Measurements from ENCODE around the gene GRIP1.

GRIP1 gene

GRCh38 chr12:66640691-66641460 is 38.0 kb downstream of the GRIP1 start:
- no peak for DNase-seq

DNA sequence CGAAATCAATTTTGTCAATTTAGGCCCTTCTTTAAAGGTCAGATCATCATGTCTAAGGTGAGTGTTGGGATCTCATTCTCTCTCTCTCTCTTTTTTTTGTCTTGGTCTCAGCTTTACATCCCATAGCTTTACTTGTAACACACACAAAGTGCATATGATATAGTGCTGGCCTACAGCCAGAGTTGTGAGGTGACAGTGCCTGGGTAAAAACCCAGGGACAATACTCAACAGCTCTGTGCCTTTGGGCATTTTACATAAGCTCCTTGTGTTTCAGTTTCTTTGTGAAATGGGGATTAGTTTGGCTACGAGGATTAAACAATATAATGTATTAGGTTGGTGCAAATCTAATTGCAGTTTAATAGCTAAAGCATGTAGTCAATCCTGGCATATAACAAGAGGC is 40.2 kb downstream of the GRIP1 start:
- DNase-seq = no peak

DNA sequence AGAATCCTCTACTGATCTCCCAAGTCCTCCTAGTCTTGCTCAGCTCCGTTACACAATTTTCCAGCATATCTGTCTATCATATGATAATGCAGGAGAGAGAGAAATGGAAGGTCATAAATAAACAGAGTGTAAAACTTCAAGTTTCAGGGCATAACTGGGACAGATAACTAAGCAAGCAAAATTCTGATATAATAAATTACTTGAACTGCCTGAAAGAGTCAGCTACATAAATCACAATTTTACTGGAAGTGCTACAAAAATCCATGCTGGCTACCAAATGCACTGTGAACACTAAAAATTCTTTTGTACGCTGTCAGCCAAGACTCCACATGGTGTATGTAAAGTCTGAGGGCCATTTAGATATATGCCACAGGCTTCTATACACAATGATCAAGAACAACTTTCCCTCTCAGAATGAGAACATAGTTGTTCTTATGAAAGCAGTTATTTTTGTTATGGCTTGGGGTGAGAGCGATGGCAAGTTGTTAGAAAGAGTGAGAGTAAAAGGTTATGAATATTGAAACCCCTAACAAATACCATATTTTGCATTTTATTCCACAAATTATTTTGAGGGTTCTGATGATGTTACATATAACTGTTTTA is 41.1 kb downstream of the GRIP1 start:
- DNase-seq = no peak

DNA sequence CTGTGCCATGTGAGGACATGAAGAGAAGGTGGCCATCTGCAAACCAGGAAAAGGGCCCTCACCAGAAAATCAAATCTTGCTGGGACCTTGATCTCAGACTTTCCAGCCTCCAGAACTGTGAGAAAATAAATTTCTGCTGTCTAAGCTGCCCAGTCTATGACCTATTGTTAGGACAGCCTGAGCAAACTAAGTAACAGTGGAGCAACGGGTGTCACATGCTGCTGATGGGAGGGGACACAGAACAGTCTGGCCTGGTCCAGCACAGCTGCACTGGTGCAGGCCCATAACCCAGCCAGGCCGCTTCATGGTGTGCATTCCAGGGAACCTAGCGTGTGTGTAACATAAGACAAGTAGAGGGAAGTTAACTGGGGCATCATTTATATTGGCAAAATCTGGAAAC is 42.1 kb downstream of the GRIP1 start:
- DNase-seq = no peak

DNA sequence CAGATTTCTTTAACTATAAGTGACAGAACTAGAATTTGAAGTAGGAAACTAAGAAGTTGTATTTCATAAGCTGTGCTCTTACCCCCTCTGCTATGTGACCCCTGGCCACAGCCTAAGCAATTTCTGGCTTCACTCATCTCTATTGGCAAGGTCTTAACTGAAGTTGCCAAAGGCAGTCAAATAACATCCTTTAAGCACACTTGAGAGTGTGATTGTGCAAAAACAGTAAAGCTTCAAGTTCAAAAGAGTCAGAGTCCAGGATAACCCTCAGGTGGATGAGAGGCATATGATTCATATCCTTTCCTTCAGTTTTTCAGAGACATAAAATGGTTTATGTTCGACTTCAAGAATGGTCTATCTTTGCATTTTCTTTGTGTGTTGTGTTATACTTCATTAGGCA is 45.2 kb downstream of the GRIP1 start:
- DNase-seq = no peak

- DNase-seq = no peak
Measured at GRCh38 chr12:66629138-66629870, 49.6 kb downstream of the GRIP1 start.

DNA sequence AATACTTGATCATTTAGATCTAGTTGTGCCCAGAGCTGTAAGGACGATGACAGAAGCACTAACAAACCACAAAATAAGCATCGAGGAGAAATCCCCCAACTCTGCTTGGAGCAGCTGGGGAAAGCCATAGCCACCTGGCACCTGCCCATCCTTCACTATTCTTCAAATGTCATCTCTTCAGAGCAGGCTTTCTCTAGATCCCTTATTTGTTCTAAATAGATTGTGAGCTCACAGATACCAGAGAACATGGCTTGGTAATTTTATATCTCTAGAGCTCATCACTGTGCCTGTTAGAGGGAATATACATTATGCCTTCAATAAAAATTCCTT is 50.9 kb downstream of the GRIP1 start:
- DNase-seq = no peak

DNA sequence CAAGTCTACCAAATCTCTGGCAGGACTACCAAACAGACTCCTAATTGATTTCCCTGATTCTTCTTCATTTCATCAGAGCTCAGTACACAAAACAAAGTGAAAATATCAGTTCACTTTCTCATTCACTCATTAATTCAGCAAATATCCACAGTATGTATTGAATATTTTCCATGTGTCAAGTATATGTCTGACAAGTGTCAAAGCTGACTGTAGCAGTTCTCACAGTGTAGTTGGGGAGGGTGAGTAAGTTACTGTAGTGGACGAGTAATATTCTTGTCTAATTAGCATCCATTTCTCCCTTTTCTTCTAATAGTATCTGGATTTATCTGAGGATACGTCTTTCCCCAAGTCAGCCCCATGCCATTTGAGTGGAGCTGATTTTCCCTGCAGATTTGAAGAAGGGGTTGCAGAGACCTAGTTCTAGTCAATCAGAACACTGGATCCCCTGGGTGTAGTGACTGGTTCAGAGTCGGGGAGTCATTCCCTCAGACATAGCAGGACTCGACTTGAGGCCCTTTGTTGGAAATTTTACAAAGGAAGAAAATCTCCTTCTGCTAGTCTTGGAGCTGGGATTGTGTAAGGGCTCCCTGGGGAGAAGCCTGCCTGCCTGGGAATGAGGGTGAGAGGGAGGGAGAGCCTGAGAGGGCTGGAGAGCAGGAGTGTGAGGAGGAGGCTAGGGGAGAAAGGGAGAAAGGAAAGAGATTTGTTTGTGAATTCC is 51.4 kb downstream of the GRIP1 start:
- DNase-seq = no peak

- DNase-seq = no peak
Measured at GRCh38 chr12:66624806-66625205, 54.1 kb downstream of the GRIP1 start.

DNA sequence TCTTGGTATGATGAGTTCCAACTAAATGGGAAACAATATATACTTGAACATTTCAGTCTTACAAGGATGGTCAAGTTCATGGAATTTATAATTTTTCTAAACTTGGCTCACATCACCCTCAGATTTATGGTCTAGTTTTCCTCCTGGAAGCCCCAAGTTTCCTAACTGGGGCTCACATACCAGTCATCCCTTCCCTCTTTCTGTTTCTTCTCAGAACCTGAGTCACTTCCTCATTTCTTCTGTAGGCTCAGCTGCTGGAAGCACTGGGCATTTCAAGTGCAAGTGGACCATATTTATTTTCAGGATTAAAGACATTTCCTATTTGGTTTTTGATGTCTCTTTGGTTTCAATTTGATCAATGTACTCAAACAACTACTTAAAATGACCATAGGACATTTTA is 55.4 kb downstream of the GRIP1 start:
- DNase-seq = no peak

- DNase-seq = no peak
Measured at GRCh38 chr12:66620688-66621087, 58.2 kb downstream of the GRIP1 start.

- DNase-seq = no peak
Measured at GRCh38 chr12:66620026-66620425, 58.9 kb downstream of the GRIP1 start.

GRCh38 chr12:66617991-66618390 is 60.9 kb downstream of the GRIP1 start:
- DNase-seq = no peak

DNA sequence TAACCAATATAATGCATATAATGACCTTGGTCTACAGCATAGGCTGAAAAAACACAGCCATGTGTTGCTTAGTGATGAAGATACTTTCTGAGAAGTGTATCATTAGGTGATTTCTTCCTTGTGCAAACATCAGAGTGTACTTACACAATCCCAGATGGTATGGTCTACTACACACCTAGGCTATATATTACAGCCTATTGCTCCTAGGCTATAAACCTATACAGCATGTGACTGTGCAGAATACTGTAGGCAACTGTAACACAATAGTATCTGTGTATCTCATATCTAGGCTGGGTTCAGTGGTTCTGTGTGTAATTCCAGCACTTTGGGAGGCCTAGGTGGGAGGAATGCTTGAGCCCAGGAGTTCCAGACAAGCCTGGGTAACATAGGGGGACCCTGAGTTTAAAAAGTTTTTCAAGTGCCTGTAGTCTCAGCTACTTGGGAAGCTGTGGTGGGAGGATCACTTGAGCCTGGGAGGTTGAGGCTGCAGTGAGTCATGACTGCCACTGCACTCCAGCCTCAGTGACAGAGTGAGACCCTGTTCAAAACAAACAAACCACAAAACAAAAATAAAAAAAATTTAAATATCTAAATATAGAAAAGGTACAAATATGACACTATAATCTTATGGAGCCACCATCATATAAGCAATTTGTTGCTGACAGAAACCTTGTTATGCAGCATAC is 66.6 kb downstream of the GRIP1 start:
- no peak for DNase-seq

DNA sequence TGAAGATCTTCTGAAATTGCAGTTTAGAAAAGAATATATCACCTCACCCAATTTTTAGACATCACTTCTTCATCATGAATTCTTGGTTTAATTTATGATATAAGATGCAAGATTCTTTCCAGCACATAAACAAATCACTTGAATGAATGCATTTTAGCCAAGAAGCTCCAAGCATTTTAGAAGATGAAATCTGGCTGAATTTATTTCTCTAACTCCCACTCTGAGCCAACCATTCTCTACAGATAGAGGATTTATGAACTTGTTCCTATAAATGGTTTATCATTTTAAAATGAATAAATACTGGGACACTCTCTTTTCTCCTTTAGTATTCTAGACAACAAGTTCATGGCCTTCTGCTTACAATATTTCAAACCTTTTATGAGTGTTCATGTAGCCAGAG is 71.7 kb downstream of the GRIP1 start:
- no peak for DNase-seq

DNA sequence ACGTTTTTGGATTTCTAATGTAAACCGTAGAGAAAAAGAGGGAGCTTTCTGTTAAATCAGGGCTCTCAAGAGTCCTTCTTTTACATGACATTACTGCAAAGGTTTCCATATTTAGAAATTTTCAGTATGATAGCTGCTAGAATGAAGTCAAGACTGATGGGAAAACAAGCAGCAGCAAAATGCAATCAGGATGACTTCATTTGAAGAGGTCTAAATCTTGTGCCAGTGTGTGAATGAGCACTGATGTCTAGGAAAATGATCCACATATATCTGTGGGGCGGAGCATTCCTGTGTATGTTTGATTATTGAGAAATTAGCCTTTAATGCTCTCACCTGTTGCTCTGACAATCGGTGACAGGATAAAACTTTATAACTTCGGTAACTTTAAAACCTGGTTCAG is 73.6 kb downstream of the GRIP1 start:
- DNase-seq = no peak

- DNase-seq = no peak
Measured at GRCh38 chr12:66603981-66604479, 74.8 kb downstream of the GRIP1 start.

GRCh38 chr12:66603461-66603860 is 75.4 kb downstream of the GRIP1 start:
- DNase-seq = no peak

GRCh38 chr12:66602483-66603143 is 76.3 kb downstream of the GRIP1 start:
- DNase-seq = no peak

GRCh38 chr12:66600903-66601302 is 78.0 kb downstream of the GRIP1 start:
- no peak for DNase-seq

- DNase-seq = no peak
Measured at GRCh38 chr12:66599816-66600215, 79.1 kb downstream of the GRIP1 start.

GRCh38 chr12:66598608-66599007 is 80.3 kb downstream of the GRIP1 start:
- DNase-seq = no peak
